ENCODE data around the gene F8. TPM values are rescaled to one million over a fixed set of nuclear protein-coding genes. Genes with fewer than 3 reads are reported as not detected.
A peak's percentile ranks its signal among the peaks of the same experiment; 100 is the strongest.

Gene F8
- total and polyA plus RNA-seq, 12 donors = 21.6 to 92.4 (median 37.7) TPM

GRCh38 chrX:154795016-154795415 is 227.5 kb downstream of the F8 start:
- Histone ChIP-seq H3K27ac (peak overlapping the region in 1 of 10 donors; percentile 64), H3K4me1 (peaks cover 0 to 25% (median 4%) of the 10 kb centered on the region in 9 donors), H3K9me3 (no peaks in the 10 kb centered on the region), H3K27me3 (no peaks in the 10 kb centered on the region), H3K4me3 (no peak overlapping the region), H3K36me3 (peaks cover 0 to 6% (median 0%) of the 10 kb centered on the region in 9 donors)
- ATAC-seq (no peak), DNase-seq (no peak)
- intact Hi-C loops (cut with DNase I) = no loop called here
- TF ChIP-seq CTCF (IDR thresholded peaks at IDR 0.05) = no peak
- 92 to 97% methylated on average over 2 of the region's 2 CpGs for WGBS, 2 donors

- DNase-seq = no peak
- no peaks in the 10 kb centered on the region for H3K27me3 ChIP-seq
- no peak overlapping the region for H3K27ac ChIP-seq
- H3K36me3 ChIP-seq = peaks cover 0 to 15% (median 0%) of the 10 kb centered on the region in 9 donors
- WGBS, 2 donors = 91 to 94% methylated on average over 7 of the region's 7 CpGs
- intact Hi-C loops (cut with DNase I) = no loop called here
- H3K4me1 ChIP-seq = peaks cover 0 to 8% (median 0%) of the 10 kb centered on the region in 9 donors
- no peak for ATAC-seq
- no peak overlapping the region for H3K4me3 ChIP-seq
- H3K9me3 ChIP-seq = no peaks in the 10 kb centered on the region
- TF ChIP-seq CTCF (IDR thresholded peaks at IDR 0.05) = no peak
Measured at GRCh38 chrX:154793084-154793795, 229.3 kb downstream of the F8 start.

- no peak for TF ChIP-seq CTCF (IDR thresholded peaks at IDR 0.05)
- no peak for DNase-seq
- no peak overlapping the region for H3K4me3 ChIP-seq
- peaks cover 0 to 19% (median 0%) of the 10 kb centered on the region in 9 donors for H3K36me3 ChIP-seq
- H3K9me3 ChIP-seq = no peaks in the 10 kb centered on the region
- ATAC-seq = no peak
- no peak overlapping the region for H3K27ac ChIP-seq
- intact Hi-C loops (cut with DNase I) = no loop called here
- 92 to 96% methylated on average over 8 of the region's 8 CpGs for WGBS, 2 donors
- H3K27me3 ChIP-seq = no peaks in the 10 kb centered on the region
- peaks cover 0 to 3% (median 0%) of the 10 kb centered on the region in 9 donors for H3K4me1 ChIP-seq
Measured at GRCh38 chrX:154791939-154792338, 230.6 kb downstream of the F8 start.

- ATAC-seq (no peak), DNase-seq (no peak)
- H3K27ac ChIP-seq = no peak overlapping the region
- H3K4me1 ChIP-seq = peaks cover 0 to 3% (median 0%) of the 10 kb centered on the region in 9 donors
- no peaks in the 10 kb centered on the region for H3K27me3 ChIP-seq
- H3K36me3 ChIP-seq = peaks cover 0 to 19% (median 0%) of the 10 kb centered on the region in 9 donors
- H3K9me3 ChIP-seq = no peaks in the 10 kb centered on the region
- intact Hi-C loops (cut with DNase I) = no loop called here
- no peak overlapping the region for H3K4me3 ChIP-seq
- no peak for TF ChIP-seq CTCF (IDR thresholded peaks at IDR 0.05)
- WGBS, 2 donors = 67 to 75% methylated on average over 4 of the region's 4 CpGs
Measured at GRCh38 chrX:154791467-154791866, 231.1 kb downstream of the F8 start.

Small RNA genes within 50 kb of the gene (microRNA-seq; reads per million reads assigned to microRNA genes)
- gene MIR1184-1 = 0 reads per million in 2 donors

Other genes starting within 250 kb of the F8 start
- 10 to 100 TPM; 31.8 to 50.6 (median 40.3) TPM for gene MPP1, start 217.2 kb downstream of the F8 start, total RNA-seq
- 10 to 100 TPM; 18.4 to 20.8 TPM for gene MPP1, start 217.2 kb downstream of the F8 start, polyA plus RNA-seq
- gene SMIM9, start 188.1 kb downstream of the F8 start, total RNA-seq = under 1 TPM in 3 of 10 donors, not detected in 7; 0.28 to 0.47 (median 0.28) TPM
- gene SMIM9, start 188.1 kb downstream of the F8 start, polyA plus RNA-seq = not detected
- gene F8A1, start 136.4 kb downstream of the F8 start, total RNA-seq = 10 to 100 TPM; 16.1 to 34.3 (median 26.9) TPM
- gene F8A1, start 136.4 kb downstream of the F8 start, polyA plus RNA-seq = 10 to 100 TPM; 13.9 to 41.5 TPM
- 100 to 1,000 TPM; 249 to 428 (median 312) TPM for gene FUNDC2, start 4.1 kb upstream of the F8 start, total RNA-seq
- 100 to 1,000 TPM; 234 to 530 TPM for gene FUNDC2, start 4.1 kb upstream of the F8 start, polyA plus RNA-seq
- 10 to 100 TPM; 16.6 to 25.8 (median 21.6) TPM for gene CMC4, start 48.4 kb upstream of the F8 start, total RNA-seq
- gene CMC4, start 48.4 kb upstream of the F8 start, polyA plus RNA-seq = 10 to 100 TPM; 30.6 to 33.5 TPM
- gene MTCP1, start 48.4 kb upstream of the F8 start, total RNA-seq = 10 to 100 TPM; 32.3 to 53.5 (median 48.8) TPM
- 100 to 1,000 TPM in 1 of 2 donors, 10 to 100 TPM in 1; 21.2 to 384 TPM for gene MTCP1, start 48.4 kb upstream of the F8 start, polyA plus RNA-seq
- gene BRCC3, start 48.8 kb upstream of the F8 start, total RNA-seq = 10 to 100 TPM; 13.9 to 20.3 (median 16.6) TPM
- 1 to 10 TPM; 4.9 to 8.4 TPM for gene BRCC3, start 48.8 kb upstream of the F8 start, polyA plus RNA-seq
- gene VBP1, start 193.7 kb upstream of the F8 start, total RNA-seq = 10 to 100 TPM; 62.4 to 85.0 (median 73.0) TPM
- gene VBP1, start 193.7 kb upstream of the F8 start, polyA plus RNA-seq = 10 to 100 TPM; 21.4 to 57.0 TPM
- under 1 TPM in 7 of 10 donors, not detected in 3; 0.07 to 0.25 (median 0.17) TPM for gene RAB39B, start 241.8 kb upstream of the F8 start, total RNA-seq
- gene RAB39B, start 241.8 kb upstream of the F8 start, polyA plus RNA-seq = under 1 TPM; 0.22 TPM